NCI-H1092 treated with DMSO at 0.1 percent for 48 hours (cell line): ENCODE measurements around the gene DHX40.
"Not testable (repeated sequence)": the region's sequence is repeated elsewhere in the genome, so short reads cannot be mapped to it uniquely, and the experiment has no call there.

Experiments
- DNase-seq: peaks from one replicate; lab custom pipeline; 2025; lab: John Stamatoyannopoulos, UW

Gene DHX40, protein sequence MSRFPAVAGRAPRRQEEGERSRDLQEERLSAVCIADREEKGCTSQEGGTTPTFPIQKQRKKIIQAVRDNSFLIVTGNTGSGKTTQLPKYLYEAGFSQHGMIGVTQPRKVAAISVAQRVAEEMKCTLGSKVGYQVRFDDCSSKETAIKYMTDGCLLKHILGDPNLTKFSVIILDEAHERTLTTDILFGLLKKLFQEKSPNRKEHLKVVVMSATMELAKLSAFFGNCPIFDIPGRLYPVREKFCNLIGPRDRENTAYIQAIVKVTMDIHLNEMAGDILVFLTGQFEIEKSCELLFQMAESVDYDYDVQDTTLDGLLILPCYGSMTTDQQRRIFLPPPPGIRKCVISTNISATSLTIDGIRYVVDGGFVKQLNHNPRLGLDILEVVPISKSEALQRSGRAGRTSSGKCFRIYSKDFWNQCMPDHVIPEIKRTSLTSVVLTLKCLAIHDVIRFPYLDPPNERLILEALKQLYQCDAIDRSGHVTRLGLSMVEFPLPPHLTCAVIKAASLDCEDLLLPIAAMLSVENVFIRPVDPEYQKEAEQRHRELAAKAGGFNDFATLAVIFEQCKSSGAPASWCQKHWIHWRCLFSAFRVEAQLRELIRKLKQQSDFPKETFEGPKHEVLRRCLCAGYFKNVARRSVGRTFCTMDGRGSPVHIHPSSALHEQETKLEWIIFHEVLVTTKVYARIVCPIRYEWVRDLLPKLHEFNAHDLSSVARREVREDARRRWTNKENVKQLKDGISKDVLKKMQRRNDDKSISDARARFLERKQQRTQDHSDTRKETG

DNA sequence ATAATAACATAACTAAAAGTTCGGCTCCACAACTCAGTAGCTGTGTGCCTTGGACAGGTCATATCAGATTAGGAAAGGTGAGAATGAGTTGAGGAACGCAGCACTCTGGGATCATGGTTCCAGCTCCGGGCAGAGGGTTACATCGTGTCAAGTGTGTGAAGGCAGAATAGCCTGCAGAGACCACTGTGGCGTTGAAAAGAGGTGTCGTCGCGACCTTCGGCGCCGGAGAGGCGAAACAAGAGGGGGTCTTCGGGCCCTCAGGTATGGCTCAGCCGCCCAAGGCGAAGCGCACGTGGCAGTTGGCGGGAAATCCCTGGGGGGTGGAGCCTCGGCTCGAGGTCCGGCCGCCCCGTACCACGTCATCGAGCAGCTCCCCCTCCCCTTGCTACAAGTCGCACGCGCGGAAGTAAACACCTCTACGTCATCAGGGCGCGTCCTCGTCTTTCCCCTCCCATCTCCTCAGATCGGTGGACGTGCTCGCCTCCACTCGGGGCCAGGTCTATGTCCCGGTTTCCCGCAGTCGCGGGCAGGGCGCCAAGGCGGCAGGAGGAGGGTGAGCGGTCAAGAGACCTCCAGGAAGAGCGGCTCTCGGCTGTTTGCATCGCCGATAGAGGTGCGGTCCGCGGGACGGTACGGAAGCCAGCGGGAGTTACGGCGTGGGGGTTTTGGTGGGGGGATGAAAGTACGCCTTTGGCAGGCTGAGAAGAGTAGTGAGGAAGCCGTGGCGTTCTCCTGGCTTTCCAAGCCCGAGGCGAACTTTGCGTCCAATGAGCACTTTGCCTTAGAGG lies at the start of gene DHX40:
TSS of gene DHX40 (plus strand) at position 440 of the 788 bp plus-strand sequence. CDS start at position 502, 62 bp downstream.
- DNase-seq, result peak; percentile 84

DNA sequence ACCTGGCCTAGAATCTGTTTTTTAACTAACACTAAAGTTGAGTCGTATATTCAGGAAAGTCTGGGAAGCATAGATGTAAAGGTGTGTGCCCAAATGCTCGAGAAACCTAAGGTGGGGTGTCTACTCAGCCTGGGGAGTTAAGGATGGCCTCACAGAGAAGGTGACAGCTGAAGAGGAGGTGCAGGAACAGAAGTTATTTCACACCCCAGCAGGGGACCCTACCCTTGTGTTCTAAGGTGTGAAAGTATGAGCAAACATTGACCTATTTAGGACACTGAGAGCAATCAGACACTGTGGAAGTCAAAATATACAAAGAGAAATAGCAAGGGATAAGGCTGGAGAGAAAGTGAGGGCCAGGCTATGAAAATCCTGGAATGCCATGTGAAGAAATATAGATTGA lies 49.0 kb upstream of the DHX40 start:
- DNase-seq, result no peak

DNA sequence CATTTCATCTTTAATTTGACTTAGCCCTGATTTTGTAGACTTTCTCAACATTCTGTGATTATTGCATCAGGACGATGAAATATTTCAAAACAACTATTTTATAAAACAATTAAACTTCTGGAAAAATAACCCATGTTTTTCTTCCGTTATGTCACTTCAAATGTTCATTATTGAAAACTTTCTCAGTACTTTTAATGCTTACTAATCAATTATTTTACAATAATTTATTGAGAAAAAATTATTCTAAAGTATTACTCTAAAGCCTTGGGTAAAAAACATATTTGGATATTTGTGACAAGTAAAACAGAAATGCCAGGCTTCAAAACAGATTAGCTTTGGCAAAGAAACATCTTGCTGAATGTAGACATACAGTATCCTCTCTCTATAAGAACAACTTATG lies 46.3 kb upstream of the DHX40 start:
- DNase-seq, result no peak

DNA sequence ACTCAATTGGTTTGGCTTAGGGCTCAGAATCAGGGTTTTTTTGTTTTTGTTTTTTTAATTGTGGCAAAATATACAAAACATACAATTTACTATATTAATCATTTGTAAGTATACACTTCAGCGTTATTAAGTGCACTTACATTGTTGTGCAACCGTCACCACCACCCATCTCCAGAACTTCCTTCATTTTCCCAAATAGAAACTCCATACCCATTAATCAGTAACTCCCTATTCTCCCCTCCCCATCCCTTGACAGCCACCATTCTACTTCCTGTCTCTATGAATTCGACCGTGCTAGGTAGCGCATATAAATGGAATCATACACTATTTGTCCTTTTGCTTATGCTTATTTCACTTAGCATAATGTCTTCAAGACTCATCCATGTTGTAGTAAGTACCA lies 45.2 kb upstream of the DHX40 start:
- no peak for DNase-seq

DNA sequence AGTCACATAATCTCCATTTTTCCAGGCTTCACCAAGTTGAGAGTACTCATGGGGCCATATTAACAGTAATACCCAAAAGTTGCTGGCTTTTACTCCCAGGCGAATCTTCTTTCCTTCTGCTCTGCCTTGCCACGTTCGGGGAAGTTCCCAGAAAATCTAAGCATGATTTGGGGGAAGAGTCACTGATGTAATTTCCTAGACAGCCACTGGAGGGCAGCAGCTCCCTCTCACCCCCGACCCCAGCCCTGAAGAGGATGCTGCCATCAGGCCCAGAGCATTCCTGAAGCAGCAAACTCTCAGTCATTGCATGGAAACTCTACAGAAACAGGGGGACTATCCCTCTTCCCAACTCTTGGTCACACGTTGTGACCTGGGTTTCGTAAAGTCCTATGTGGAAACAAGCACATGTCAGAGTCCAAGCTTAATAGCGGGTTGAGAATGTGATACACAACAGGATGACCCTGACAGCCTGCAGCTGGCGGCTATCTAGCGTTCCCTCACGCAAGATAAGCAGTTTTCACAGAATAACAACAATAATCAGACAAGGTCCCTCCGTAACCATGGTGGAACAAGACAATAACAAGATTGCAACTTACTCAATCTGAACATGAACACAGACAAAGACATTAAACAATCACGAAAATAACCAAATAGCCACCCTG lies 43.8 kb upstream of the DHX40 start:
- DNase-seq, result peak; percentile 33

DNA sequence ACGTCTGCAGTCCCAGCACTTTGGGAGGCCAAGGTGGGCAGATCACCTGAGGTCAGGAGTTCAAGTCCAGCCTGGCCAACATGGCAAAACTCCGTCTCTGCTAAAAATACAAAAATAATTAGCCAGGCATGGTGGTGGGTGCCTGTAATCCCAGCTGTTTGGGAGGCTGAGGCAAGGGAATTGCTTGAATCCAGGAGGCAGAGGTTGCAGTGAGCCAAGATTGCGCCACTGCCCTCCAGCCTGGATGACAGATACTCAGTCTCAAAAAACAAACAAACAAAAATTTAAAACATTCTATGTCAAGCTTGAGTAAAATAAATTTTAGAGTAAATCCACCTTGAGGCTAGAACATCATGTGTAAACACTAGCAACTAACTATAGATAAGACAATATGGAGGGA lies 40.5 kb upstream of the DHX40 start:
- DNase-seq, result not testable (repeated sequence)

DNA sequence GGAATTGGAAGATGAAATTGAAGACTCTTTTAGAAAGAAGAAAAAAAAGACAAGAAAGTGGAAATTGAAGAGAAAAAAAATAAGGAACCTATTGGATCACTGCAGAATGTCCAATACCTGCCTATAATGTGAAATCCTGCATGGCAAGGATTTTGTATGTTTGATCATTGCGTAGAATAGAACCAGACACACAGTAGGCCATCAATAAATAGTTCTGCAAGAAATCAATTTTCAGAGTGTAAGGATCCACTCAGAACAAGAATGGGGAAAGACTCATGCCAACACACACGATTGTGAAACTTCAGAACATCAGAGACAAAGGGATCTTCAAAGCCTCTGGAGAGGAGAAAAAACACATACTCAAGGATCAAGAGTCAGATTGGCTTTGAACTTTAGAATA lies 39.7 kb upstream of the DHX40 start:
- no peak for DNase-seq

DNA sequence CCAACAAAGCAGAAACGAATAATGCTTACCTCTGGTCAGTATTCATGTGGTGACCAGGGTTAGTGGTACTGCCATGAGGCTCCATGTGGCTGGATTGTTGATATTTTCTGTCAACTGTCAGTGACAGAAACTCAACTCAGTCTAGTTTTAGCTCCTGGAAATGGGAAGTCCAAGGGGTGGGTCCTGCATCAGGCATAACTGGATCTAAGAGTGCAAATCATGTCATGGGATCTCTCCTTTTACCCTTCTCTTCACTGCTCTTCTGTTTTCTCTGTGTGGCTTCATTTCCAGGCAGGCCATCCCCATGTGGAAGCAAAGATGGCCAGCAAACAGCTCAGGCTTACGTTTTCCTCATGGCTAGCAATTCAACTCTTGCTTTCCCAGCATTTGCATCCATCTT lies 39.0 kb upstream of the DHX40 start:
- DNase-seq, result no peak

DNA sequence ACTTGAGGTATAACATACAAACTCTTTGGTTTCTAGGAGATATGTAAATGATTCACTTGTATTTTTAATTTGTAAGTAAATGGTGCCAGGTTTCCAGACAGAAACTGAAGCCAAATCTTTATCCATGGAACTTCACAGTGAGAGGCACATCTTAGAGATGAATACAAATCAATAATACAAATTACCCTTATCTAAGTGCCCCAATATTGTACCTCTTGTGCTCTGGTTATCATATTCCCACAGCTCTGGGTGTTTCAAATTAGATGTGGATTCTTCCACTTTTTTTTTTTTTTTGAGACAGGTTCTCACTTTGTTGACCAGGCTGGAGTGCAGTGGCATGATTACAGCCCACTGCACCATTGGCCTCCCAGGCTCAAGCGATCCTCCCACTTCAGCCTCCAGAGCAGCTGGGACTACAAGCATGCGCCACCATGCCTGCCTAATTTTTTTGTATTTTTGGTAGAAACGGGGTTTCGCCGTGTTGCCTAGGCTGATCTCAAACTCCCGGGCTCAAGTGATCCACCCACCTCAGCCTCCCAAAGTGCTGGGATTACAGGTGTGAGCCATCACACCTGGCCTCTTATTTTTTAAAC lies 38.0 kb upstream of the DHX40 start:
- DNase-seq, result no peak

DNA sequence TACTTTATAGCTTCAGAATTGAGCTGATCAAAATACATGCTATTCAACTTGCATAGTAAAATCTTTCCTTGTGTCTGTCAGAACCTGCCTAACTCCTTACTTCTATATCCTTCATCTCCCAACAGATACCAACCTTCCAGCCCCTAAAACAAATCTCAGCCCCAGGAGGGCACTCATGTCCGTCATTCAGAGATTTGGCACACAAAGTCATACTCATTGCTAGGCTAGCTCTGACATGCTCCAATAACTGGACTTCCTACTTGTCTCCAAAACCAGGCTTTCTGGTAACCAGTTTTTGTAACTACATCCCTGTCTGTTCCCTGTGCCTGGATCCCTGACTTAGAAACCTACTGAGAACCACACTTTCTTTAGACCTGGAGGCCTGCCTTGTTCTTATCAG lies 37.5 kb upstream of the DHX40 start:
- no peak for DNase-seq

DNA sequence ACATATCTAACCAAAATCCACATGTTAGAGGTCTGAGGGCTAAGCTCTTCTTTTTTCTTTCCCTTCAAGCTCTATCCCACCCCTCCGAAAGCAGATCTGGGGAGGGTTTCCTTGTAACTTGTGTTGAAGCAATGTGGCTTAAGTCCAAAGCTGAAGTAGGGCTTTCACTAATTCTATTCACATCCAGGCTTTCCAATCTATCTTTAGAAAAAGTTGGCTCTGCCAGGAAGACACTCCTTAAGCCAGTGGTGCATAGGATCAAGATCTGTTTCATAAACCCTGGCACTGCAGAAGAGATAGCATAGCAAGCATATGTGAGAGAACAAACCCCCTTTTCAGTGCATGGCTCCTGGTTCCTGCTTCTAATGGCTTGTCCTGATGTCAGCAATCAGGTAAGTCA lies 34.9 kb upstream of the DHX40 start:
- DNase-seq, result no peak

DNA sequence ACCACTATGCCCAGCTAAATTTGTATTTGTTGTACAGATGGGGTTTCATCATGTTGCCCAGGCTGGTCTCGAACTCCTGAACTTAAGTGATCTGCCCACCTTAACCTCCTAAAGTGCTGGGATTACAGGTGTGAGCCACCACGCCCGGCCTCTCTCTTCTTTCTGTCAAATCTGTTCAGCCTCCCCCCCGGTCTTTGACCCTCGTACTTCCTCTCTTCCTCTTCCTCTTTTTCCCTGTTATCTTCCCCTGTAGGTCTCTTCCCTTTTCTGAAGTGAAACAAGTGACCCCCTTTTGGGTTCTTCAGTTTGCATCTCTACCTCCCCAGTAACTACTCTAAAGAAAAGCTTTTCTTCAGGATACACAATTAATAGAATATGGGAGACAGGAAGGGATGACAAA lies 31.7 kb upstream of the DHX40 start:
- DNase-seq, result no peak

DNA sequence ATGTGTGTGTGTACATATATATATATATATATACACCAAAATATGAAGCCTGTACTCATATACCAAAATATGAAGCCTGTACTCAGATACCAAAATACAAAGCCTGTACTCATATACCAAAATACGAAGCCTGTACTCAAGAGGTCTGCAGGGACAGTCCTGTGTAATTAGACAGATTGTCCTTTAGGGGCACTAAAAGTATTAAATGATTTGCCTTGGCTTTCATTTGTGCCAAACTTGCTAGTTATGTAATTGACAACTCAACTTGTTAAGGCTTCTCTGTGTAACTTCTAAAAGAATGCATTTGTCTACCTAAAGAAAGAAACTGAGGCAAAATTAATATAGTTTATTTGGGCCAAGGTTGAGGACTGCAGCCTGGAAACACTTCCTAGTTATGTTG lies 30.8 kb upstream of the DHX40 start:
- DNase-seq, result no peak

DNA sequence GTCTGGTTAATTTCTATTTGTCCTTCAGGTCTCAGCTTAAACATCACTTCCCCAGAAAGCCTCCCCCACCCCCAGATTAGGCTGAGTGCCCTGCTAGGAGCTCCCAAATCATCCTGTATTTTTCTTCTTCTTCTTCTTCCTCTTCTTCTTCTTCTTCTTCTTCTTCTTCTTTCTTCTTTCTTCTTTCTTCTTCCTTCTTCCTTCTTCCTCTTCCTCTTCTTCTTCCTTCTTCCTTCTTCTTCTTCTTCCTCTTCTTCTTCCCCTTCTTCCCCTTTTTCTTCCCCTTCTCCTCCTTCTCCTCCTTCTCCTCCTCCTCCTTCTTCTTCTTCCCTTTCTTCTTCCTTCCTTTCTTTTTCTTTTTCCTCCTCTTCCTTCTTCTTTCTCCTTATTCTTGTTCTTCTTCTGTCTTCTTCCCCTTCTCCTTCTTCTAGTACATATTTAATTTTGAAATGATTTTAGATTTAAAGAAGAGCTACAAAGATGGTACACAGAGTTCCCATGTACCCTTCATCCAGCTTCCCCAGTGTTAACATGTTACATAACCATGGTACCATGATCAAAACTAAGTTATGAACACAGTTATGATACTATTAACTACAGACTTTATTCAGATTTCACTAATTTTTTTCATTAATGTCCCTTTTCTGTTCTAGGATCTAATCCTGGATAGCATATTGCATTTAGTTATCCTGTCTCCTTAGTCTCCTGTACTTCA lies 27.1 kb upstream of the DHX40 start:
- DNase-seq, result no peak

DNA sequence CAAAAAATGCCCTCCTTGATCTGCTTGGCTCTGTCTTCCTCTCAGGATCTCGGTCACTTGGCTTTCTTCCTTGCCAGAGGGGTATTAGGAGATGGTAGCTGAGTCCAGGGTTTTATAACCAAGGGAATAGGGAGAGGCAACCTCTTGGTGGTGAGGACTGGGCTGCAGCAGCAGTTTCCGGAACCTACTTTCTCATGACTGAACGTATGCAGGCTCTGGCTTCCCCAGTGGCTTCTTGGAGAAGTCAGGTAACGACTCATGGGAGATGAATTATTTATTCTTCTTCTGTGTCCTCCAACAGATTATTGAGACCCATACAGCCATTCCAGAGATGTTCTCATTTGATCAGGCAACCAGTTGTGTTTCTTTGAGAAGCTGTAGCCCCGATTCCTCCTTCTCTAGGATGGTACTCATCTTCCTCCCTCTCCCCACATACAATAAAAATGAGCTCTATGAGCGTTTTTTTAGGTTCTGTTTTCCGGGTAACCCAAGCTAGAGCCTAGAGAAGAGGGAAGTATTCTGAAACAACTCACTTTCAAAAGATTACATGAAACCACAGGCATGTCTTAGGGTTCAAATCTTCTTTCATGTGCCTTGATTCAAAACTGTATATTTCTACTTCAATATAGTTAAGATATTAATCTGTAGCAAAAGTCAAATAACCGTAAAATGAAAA lies 22.3 kb upstream of the DHX40 start:
- no peak for DNase-seq

DNA sequence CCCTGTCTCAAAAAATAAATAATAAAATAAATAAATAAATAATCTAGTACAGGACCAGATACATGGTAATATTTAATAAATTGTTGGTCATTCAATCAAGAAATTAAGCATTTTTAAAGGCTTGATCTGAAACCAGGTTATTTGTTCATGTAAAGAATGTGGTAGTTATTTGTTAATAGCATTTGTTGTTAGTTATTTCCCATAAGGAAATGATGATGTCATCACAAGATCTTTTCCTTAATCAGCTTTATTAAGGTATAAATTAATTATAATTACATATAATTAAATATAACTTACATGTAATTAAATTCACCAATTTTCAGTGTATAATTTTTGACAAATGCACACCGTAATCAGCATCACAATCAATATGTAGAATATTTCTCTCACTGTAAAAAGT lies 19.5 kb upstream of the DHX40 start:
- DNase-seq, result no peak

DNA sequence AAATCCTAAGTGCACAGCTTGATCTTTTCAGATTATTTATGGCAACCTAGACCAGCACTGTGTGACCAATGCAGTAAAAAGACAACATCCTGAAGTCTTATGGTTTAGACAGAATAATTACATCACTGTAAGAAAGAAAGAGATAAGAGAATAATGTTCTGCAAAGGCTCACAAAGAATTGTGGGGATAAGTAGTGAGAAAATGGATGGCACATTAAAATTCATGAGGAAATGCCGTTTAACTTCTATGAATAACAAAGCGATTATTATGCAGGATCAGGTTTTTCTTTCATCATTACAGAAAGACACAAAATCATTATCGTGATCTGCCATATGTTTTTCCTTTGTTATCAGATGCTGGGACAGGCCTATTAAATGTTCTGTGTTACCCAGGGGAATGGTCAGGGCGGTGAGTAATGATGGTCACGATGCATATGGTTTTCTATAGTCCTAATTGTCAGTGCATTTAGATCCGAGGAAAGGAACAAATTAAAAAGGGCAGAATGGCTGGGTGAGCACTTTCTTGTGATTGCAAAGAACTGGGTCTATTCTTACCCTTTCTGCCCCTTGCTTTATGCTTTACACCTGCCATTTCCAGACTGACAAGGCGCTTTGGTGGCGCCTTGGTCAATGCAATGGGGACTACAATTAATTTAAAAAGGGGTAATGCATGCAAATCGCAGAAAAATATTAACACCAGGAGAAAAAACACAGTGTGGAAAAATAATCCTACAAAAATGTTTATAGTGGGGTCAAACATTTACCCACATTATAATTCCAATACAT lies 18.1 kb upstream of the DHX40 start:
- DNase-seq, result no peak

DNA sequence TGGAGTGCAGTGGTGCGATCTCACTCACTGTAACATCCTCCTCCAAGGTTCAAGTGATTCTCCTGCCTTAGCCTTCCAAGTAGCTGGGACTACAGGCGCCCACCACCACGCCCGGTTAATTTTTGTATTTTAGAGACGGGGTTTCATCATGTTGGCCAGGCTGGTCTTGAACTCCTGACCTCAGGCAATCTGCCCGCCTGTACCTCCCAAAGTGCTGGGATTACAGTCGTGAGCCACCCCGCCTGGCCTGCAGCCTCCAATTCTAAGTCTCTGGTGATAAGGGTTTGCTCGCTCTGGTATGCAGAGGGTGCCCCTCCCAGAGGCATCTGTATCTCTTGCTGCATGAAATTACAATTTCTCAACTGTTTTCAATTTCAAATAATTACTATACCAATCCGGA lies 16.4 kb upstream of the DHX40 start:
- not testable (repeated sequence) for DNase-seq

DNA sequence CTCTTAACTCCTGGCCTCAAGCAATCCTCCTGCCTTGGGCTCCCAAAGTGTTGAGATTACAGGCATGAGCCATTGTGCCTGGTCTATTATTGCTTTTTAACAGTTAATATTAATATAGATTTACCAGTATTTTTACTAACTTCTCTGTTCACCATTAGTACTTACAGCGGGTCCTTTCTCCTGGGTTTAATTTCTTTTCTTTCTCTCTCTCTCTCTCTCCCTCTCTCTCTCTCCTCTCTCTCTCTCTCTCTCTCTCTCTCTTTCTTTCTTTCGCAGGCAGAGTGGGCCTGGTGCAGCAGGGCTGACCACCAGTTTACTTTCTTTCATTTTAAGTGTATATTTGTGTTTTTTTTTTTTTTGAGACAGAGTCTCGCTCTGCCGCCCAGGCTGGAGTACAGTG lies 14.7 kb upstream of the DHX40 start:
- DNase-seq, result no peak

DNA sequence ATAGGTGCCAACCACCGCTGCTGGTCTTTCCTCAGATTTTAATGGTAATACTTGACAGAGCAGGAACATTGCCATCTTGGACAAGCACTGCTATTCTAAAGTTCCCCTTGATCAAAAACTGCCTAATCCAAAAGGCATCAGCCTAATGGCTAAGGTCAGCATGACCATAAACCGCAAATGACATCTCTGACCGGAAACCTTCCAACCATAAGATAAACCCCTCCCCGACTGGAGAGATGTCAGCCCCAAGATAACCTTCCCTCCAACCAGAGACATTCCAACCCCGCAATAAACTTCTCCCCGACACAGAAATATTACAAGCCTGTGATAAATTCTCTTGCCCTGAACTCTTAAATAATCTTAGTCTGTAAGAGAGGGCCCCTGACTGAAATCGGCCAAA lies 7.4 kb upstream of the DHX40 start:
- no peak for DNase-seq
